Fibroblast of mammary gland (primary cell): ENCODE results near the gene CSF3R.

Source experiments
- DNase-seq: peaks from one replicate; pipeline ENCODE4 v3.0.0-alpha.2; 2010; ENCODE audit warnings: low read depth
- H3K4me3 ChIP-seq: 2 replicates; pipeline ENCODE4 v1.5.1; 2011; ENCODE audit warnings: low read depth, mild to moderate bottlenecking, low read length, moderate library complexity; ENCODE audit not compliant: control insufficient read depth
- CTCF ChIP-seq: conservative IDR thresholded peaks from 2 replicates; pipeline ENCODE4 v1.5.1; 2011; ENCODE audit warnings: low read depth, low read length, inconsistent platforms; ENCODE audit not compliant: control insufficient read depth, insufficient read depth

CSF3R gene

GRCh38 chr1:36475341-36475740 lies 7.4 kb downstream of the CSF3R start:
- no peak for DNase-seq
- no peak for TF ChIP-seq CTCF
- H3K4me3 ChIP-seq: no peak overlapping the region

- no peak for DNase-seq
- H3K4me3 ChIP-seq: no peak overlapping the region
- TF ChIP-seq CTCF: no peak
Observed at GRCh38 chr1:36472656-36473055, 10.1 kb downstream of the CSF3R start.

GRCh38 chr1:36471830-36472641 lies 10.7 kb downstream of the CSF3R start:
- TF ChIP-seq CTCF: no peak
- no peak for DNase-seq
- no peak overlapping the region for H3K4me3 ChIP-seq

- no peak for TF ChIP-seq CTCF
- DNase-seq: no peak
- H3K4me3 ChIP-seq: no peak overlapping the region
Observed at GRCh38 chr1:36469163-36469562, 13.6 kb downstream of the CSF3R start.

- DNase-seq: no peak
- no peak overlapping the region for H3K4me3 ChIP-seq
- no peak for TF ChIP-seq CTCF
Observed at GRCh38 chr1:36467700-36468455, 14.8 kb downstream of the CSF3R start.

- no peak for DNase-seq
- TF ChIP-seq CTCF: no peak
- H3K4me3 ChIP-seq: no peak overlapping the region
Observed at GRCh38 chr1:36467027-36467410, 15.7 kb downstream of the CSF3R start.
